Natural killer cell treated with Interleukin-12 subunit alpha and Interleukin-12 subunit beta and Interleukin-15 and Interleukin-18, amount 100 ng/mL, for 72 hours (primary cell): ENCODE results near the gene LBP. TPM values are rescaled to one million over a fixed set of nuclear protein-coding genes. Genes with fewer than 3 reads are reported as not detected.

Experiments
- ATAC-seq, 2 donors: fragments of 150-1000 bp; cut with Tn5 transposase in 1 of 2; sonication (Bioruptor Pico), chemical (Tn5 transposase) in 1 of 2; 2 replicates each; pipeline ENCODE4 v1.10.0; 2021
- DNase-seq: peaks from one replicate; pipeline ENCODE4 v3.0.0; 2022; ENCODE audit warnings: low spot score
- H3K27ac Mint-ChIP-seq, 2 donors: 1 replicate in 1 of 2; 2 replicates in 1 of 2; pipeline ENCODE4 v1.8.0; 2022; ENCODE audit warnings: mixed read lengths in 2 of 2, mild to moderate bottlenecking in 1 of 2, moderate library complexity in 1 of 2
- H3K27me3 Mint-ChIP-seq, 2 donors: 1 replicate in 1 of 2; 2 replicates in 1 of 2; pipeline ENCODE4 v1.8.0; 2022; ENCODE audit warnings: mixed read lengths in 2 of 2
- H3K36me3 Mint-ChIP-seq: one replicate; pipeline ENCODE4 v1.8.0; 2022; ENCODE audit warnings: mixed read lengths
- H3K4me1 Mint-ChIP-seq, 2 donors: 1 replicate in 1 of 2; 2 replicates in 1 of 2; pipeline ENCODE4 v1.8.0; 2022; ENCODE audit warnings: low read depth in 2 of 2, mixed read lengths in 2 of 2, mild to moderate bottlenecking in 1 of 2
- H3K4me3 Mint-ChIP-seq: one replicate; pipeline ENCODE4 v1.8.0; 2022; ENCODE audit warnings: mixed read lengths
- H3K9me3 Mint-ChIP-seq: 2 replicates; pipeline ENCODE4 v1.8.0; 2022; ENCODE audit warnings: mixed read lengths
- total RNA-seq, 2 donors: library from RNA; stranded (reverse); gene quantifications; one replicate each; pipeline ENCODE4 v1.2.3, GENCODE V29; 2022

Gene LBP
- total RNA-seq, 2 donors from 2014 or later = not detected

- H3K9me3 Mint-ChIP-seq = no peaks in the 10 kb centered on the region
- DNase-seq = peak; percentile 50
- H3K27me3 Mint-ChIP-seq = peaks cover 0 to 6% of the 10 kb centered on the region in 2 donors
- no peak for ATAC-seq
- no peak overlapping the region for H3K27ac Mint-ChIP-seq
- H3K4me1 Mint-ChIP-seq = no peaks in the 10 kb centered on the region
- H3K36me3 Mint-ChIP-seq = no peaks in the 10 kb centered on the region
- H3K4me3 Mint-ChIP-seq = no peak overlapping the region
Measured at GRCh38 chr20:38344107-38344701, 2.1 kb upstream of the LBP start.

GRCh38 chr20:38345643-38346042 lies 639 bp upstream of the LBP start:
- Mint-ChIP-seq H3K27me3 (peaks cover 0 to 6% of the 10 kb centered on the region in 2 donors), H3K9me3 (no peaks in the 10 kb centered on the region), H3K27ac (no peak overlapping the region), H3K4me3 (no peak overlapping the region), H3K4me1 (no peaks in the 10 kb centered on the region), H3K36me3 (no peaks in the 10 kb centered on the region)
- DNase-seq (peak; percentile 16), ATAC-seq (no peak)

GRCh38 chr20:38346741-38347140 lies 459 bp downstream of the LBP start:
- no peaks in the 10 kb centered on the region for H3K36me3 Mint-ChIP-seq
- ATAC-seq (no peak), DNase-seq (no peak)
- H3K4me3 Mint-ChIP-seq = no peak overlapping the region
- H3K4me1 Mint-ChIP-seq = no peaks in the 10 kb centered on the region
- no peak overlapping the region for H3K27ac Mint-ChIP-seq
- H3K9me3 Mint-ChIP-seq = no peaks in the 10 kb centered on the region
- H3K27me3 Mint-ChIP-seq = peaks cover 0 to 6% of the 10 kb centered on the region in 2 donors

- Mint-ChIP-seq H3K9me3 (no peaks in the 10 kb centered on the region), H3K36me3 (no peaks in the 10 kb centered on the region), H3K27me3 (peaks cover 0 to 3% of the 10 kb centered on the region in 2 donors), H3K4me1 (no peaks in the 10 kb centered on the region), H3K27ac (no peak overlapping the region), H3K4me3 (no peak overlapping the region)
- no peak for ATAC-seq
- peak; percentile 13 for DNase-seq
Measured at GRCh38 chr20:38349856-38350255, 3.6 kb downstream of the LBP start.

- Mint-ChIP-seq H3K27ac (no peak overlapping the region), H3K9me3 (no peaks in the 10 kb centered on the region), H3K27me3 (peaks cover 0 to 3% of the 10 kb centered on the region in 2 donors), H3K4me3 (no peak overlapping the region), H3K36me3 (no peaks in the 10 kb centered on the region), H3K4me1 (peaks cover 0 to under 1% of the 10 kb centered on the region in 2 donors)
- peak; percentile 60 for DNase-seq
- ATAC-seq = peak in 1 of 2 donors; percentile 37
Measured at GRCh38 chr20:38350879-38351775, 4.8 kb downstream of the LBP start.

GRCh38 chr20:38353316-38353715 lies 7.0 kb downstream of the LBP start:
- peaks cover 0 to 6% of the 10 kb centered on the region in 2 donors for H3K4me1 Mint-ChIP-seq
- H3K9me3 Mint-ChIP-seq = no peaks in the 10 kb centered on the region
- DNase-seq = no peak
- H3K36me3 Mint-ChIP-seq = no peaks in the 10 kb centered on the region
- no peak overlapping the region for H3K27ac Mint-ChIP-seq
- H3K27me3 Mint-ChIP-seq = no peaks in the 10 kb centered on the region
- no peak for ATAC-seq
- H3K4me3 Mint-ChIP-seq = no peak overlapping the region

- Mint-ChIP-seq H3K9me3 (no peaks in the 10 kb centered on the region), H3K27ac (no peak overlapping the region), H3K4me3 (no peak overlapping the region), H3K27me3 (no peaks in the 10 kb centered on the region), H3K4me1 (peaks cover 0 to 6% of the 10 kb centered on the region in 2 donors), H3K36me3 (no peaks in the 10 kb centered on the region)
- DNase-seq (peak; percentile 42), ATAC-seq (no peak)
Measured at GRCh38 chr20:38354227-38354626, 7.9 kb downstream of the LBP start.

GRCh38 chr20:38355161-38356012 lies 9.1 kb downstream of the LBP start:
- no peaks in the 10 kb centered on the region for H3K36me3 Mint-ChIP-seq
- peak; percentile 39 for DNase-seq
- H3K27ac Mint-ChIP-seq = no peak overlapping the region
- H3K9me3 Mint-ChIP-seq = no peaks in the 10 kb centered on the region
- H3K4me3 Mint-ChIP-seq = no peak overlapping the region
- H3K4me1 Mint-ChIP-seq = peaks cover 0 to 6% of the 10 kb centered on the region in 2 donors
- no peaks in the 10 kb centered on the region for H3K27me3 Mint-ChIP-seq
- ATAC-seq = no peak

- Mint-ChIP-seq H3K4me3 (no peak overlapping the region), H3K9me3 (no peaks in the 10 kb centered on the region), H3K36me3 (no peaks in the 10 kb centered on the region), H3K27ac (no peak overlapping the region), H3K27me3 (no peaks in the 10 kb centered on the region), H3K4me1 (peaks cover 0 to 6% of the 10 kb centered on the region in 2 donors)
- DNase-seq (peak; percentile 28), ATAC-seq (no peak)
Measured at GRCh38 chr20:38357653-38358207, 11.4 kb downstream of the LBP start.

- Mint-ChIP-seq H3K27ac (no peak overlapping the region), H3K27me3 (no peaks in the 10 kb centered on the region), H3K9me3 (no peaks in the 10 kb centered on the region), H3K4me3 (no peak overlapping the region), H3K36me3 (no peaks in the 10 kb centered on the region), H3K4me1 (peaks cover 0 to 6% of the 10 kb centered on the region in 2 donors)
- ATAC-seq = no peak
- peak; percentile 12 for DNase-seq
Measured at GRCh38 chr20:38358556-38358955, 12.3 kb downstream of the LBP start.

- no peak overlapping the region for H3K27ac Mint-ChIP-seq
- ATAC-seq = no peak
- H3K4me1 Mint-ChIP-seq = no peaks in the 10 kb centered on the region
- H3K27me3 Mint-ChIP-seq = peaks cover 5 to 8% of the 10 kb centered on the region in 2 donors
- H3K9me3 Mint-ChIP-seq = no peaks in the 10 kb centered on the region
- H3K4me3 Mint-ChIP-seq = no peak overlapping the region
- peak; percentile 10 for DNase-seq
- no peaks in the 10 kb centered on the region for H3K36me3 Mint-ChIP-seq
Measured at GRCh38 chr20:38363004-38363747, 16.9 kb downstream of the LBP start.

GRCh38 chr20:38369389-38369788 lies 23.1 kb downstream of the LBP start:
- Mint-ChIP-seq H3K36me3 (no peaks in the 10 kb centered on the region), H3K27me3 (peaks cover 20 to 25% of the 10 kb centered on the region in 2 donors), H3K27ac (no peak overlapping the region), H3K4me1 (no peaks in the 10 kb centered on the region), H3K9me3 (no peaks in the 10 kb centered on the region), H3K4me3 (no peak overlapping the region)
- ATAC-seq (peak in 1 of 2 donors; percentile 51), DNase-seq (no peak)

- Mint-ChIP-seq H3K9me3 (no peaks in the 10 kb centered on the region), H3K27me3 (peaks cover 13 to 21% of the 10 kb centered on the region in 2 donors), H3K36me3 (no peaks in the 10 kb centered on the region), H3K4me1 (no peaks in the 10 kb centered on the region), H3K4me3 (no peak overlapping the region), H3K27ac (no peak overlapping the region)
- no peak for DNase-seq
- ATAC-seq = no peak
Measured at GRCh38 chr20:38372806-38373205, 26.5 kb downstream of the LBP start.
